H1 (cell line): ENCODE measurements around the gene C20orf141. TPM values are rescaled to one million over a fixed set of nuclear protein-coding genes. Genes with fewer than 3 reads are reported as not detected.

Experiments used
- CTCF ChIA-PET: fragments of 300-600 bp; sonication (Branson Sonifier 250); formaldehyde crosslinking; loops from one replicate; lab custom pipeline; 2021; ENCODE audit not compliant: partially characterized antibody; lab: Charles Lee
- POLR2A ChIA-PET: fragments of 300-600 bp; sonication (Branson Sonifier 250); formaldehyde crosslinking; loops from one replicate; lab custom pipeline; 2021; ENCODE audit warnings: inconsistent platforms; ENCODE audit not compliant: partially characterized antibody; lab: Charles Lee
- DNase-seq, 2 experiments: peaks; one replicate each; pipeline versions ENCODE4 v3.0.0 to v3.0.0-alpha.2; 2010 to 2022; ENCODE audit warnings: low spot score in 2 of 2, low read depth in 1 of 2, mixed read lengths in 1 of 2
- FAIRE-seq: peaks from 2 replicates; lab custom pipeline; 2011; peaks lifted over from hg19 to GRCh38; lab: Jason Lieb, UNC
- H2AFZ ChIP-seq: 2 replicates; pipeline ENCODE4 v1.8.1; 2012; ENCODE audit warnings: low read length, inconsistent platforms
- H2AK5ac ChIP-seq: 2 replicates; pipeline ENCODE4 v1.6.1; 2013; ENCODE audit warnings: low read depth, low read length
- H2BK120ac ChIP-seq: replicated peaks from 2 replicates; pipeline ENCODE3; 2013; ENCODE audit warnings: low read depth, low read length, inconsistent platforms
- H2BK12ac ChIP-seq: 2 replicates; pipeline ENCODE4 v1.6.1; 2013; ENCODE audit warnings: low read depth, low read length
- H2BK15ac ChIP-seq: 2 replicates; pipeline ENCODE4 v1.6.1; 2013; ENCODE audit warnings: low read length
- H2BK20ac ChIP-seq: 2 replicates; pipeline ENCODE4 v1.6.1; 2013; ENCODE audit warnings: low read length
- H2BK5ac ChIP-seq: 2 replicates; pipeline ENCODE4 v1.6.1; 2013; ENCODE audit warnings: low read depth, low read length
- H3K14ac ChIP-seq: 2 replicates; pipeline ENCODE4 v1.6.1; 2013; ENCODE audit warnings: inconsistent platforms; ENCODE audit not compliant: insufficient read length
- H3K18ac ChIP-seq: 2 replicates; pipeline ENCODE4 v1.6.1; 2013; ENCODE audit warnings: low read length; ENCODE audit errors: extremely low read depth
- H3K23ac ChIP-seq: 2 replicates; pipeline ENCODE4 v1.6.1; 2013; ENCODE audit warnings: inconsistent platforms; ENCODE audit not compliant: insufficient read length
- H3K23me2 ChIP-seq: 2 replicates; pipeline ENCODE4 v1.6.1; 2013; ENCODE audit warnings: low read depth, low read length
- H3K27ac ChIP-seq: 2 replicates; pipeline ENCODE4 v1.6.1; 2011; ENCODE audit warnings: low read depth, low read length, inconsistent platforms
- H3K27me3 ChIP-seq, 4 experiments: replicated peaks in 1 of 4; 1 replicate in 1 of 4; 2 replicates in 3 of 4; pipeline versions ENCODE4 v1.6.1 to v1.8.1; 2011 to 2013; ENCODE audit warnings: low read length in 3 of 4, mild to moderate bottlenecking in 3 of 4, inconsistent platforms in 2 of 4, mixed read lengths in 2 of 4, moderate library complexity in 1 of 4; ENCODE audit not compliant: control insufficient read depth in 3 of 4, insufficient read depth in 3 of 4; ENCODE audit errors: extremely low read depth in 1 of 4
- H3K36me3 ChIP-seq, 4 experiments: 2 replicates each; pipeline versions ENCODE4 v1.6.1 to v1.8.1; 2011 to 2013; ENCODE audit warnings: mild to moderate bottlenecking in 4 of 4, low read length in 3 of 4, moderate library complexity in 2 of 4, control low read depth in 1 of 4, inconsistent platforms in 1 of 4; ENCODE audit not compliant: insufficient read depth in 4 of 4, control insufficient read depth in 2 of 4
- H3K4ac ChIP-seq: replicated peaks from 2 replicates; pipeline ENCODE3; 2013; ENCODE audit warnings: low read length, low read depth, mixed read lengths, inconsistent platforms; ENCODE audit not compliant: insufficient read length
- H3K4me1 ChIP-seq, 4 experiments: replicated peaks in 1 of 4; 1 replicate in 1 of 4; 2 replicates in 3 of 4; pipeline versions ENCODE4 v1.6.1 to v1.8.1; 2011 to 2013; ENCODE audit warnings: low read length in 3 of 4, inconsistent platforms in 2 of 4, mixed read lengths in 1 of 4; ENCODE audit not compliant: insufficient read depth in 4 of 4, control insufficient read depth in 3 of 4
- H3K4me2 ChIP-seq, 2 experiments: 2 replicates each; pipeline versions ENCODE4 v1.6.1 to v1.8.1; 2011 to 2013; ENCODE audit warnings: low read depth in 2 of 2, low read length in 2 of 2, control low read depth in 1 of 2, inconsistent platforms in 1 of 2, mild to moderate bottlenecking in 1 of 2; ENCODE audit not compliant: insufficient read depth in 1 of 2
- H3K4me3 ChIP-seq, 4 experiments: fragments of 200-600, 300-600 bp in 1 of 4; sonication (generic), shearing (Covaris generic), sonication (Bioruptor Twin) in 1 of 4; 2 replicates each; pipeline versions ENCODE4 v1.5.1 to v1.8.1; 2011 to 2016; ENCODE audit warnings: low read length in 4 of 4, low read depth in 3 of 4, control low read depth in 2 of 4, inconsistent platforms in 2 of 4, mild to moderate bottlenecking in 2 of 4, mixed read lengths in 1 of 4, moderate library complexity in 1 of 4; ENCODE audit not compliant: insufficient read depth in 2 of 4; ENCODE audit errors: extremely low read depth in 1 of 4
- H3K56ac ChIP-seq: replicated peaks from 2 replicates; pipeline ENCODE3; 2013; ENCODE audit warnings: low read depth, mild to moderate bottlenecking, mixed read lengths, low read length, inconsistent platforms; ENCODE audit not compliant: insufficient read length
- H3K79me1 ChIP-seq: 2 replicates; pipeline ENCODE4 v1.6.1; 2013; ENCODE audit warnings: low read depth, low read length, control low read depth
- H3K79me2 ChIP-seq, 2 experiments: 2 replicates each; pipeline versions ENCODE4 v1.6.1 to v1.8.1; 2012 to 2013; ENCODE audit warnings: low read length in 2 of 2, mild to moderate bottlenecking in 2 of 2, inconsistent platforms in 1 of 2; ENCODE audit not compliant: insufficient read depth in 2 of 2, control insufficient read depth in 1 of 2
- H3K9ac ChIP-seq, 4 experiments: replicated peaks in 1 of 4; 1 replicate in 1 of 4; 2 replicates in 3 of 4; pipeline versions ENCODE4 v1.6.1 to v1.8.1; 2011 to 2013; ENCODE audit warnings: low read depth in 3 of 4, low read length in 3 of 4, control low read depth in 2 of 4, mild to moderate bottlenecking in 2 of 4, moderate library complexity in 2 of 4, inconsistent platforms in 1 of 4; ENCODE audit errors: extremely low read depth in 1 of 4
- H3K9me3 ChIP-seq, 2 experiments: 2 replicates each; pipeline versions ENCODE4 v1.6.1 to v1.8.1; 2012 to 2013; ENCODE audit warnings: mild to moderate bottlenecking in 2 of 2, moderate library complexity in 2 of 2, control low read depth in 1 of 2, inconsistent platforms in 1 of 2, low read depth in 1 of 2, low read length in 1 of 2, mixed read lengths in 1 of 2; ENCODE audit not compliant: insufficient read depth in 2 of 2
- H4K20me1 ChIP-seq, 2 experiments: replicated peaks in 1 of 2; 2 replicates each; pipeline versions ENCODE3 to v1.8.1; 2011 to 2013; ENCODE audit warnings: inconsistent platforms in 2 of 2, low read length in 2 of 2, mild to moderate bottlenecking in 1 of 2; ENCODE audit not compliant: insufficient read depth in 2 of 2, control insufficient read depth in 1 of 2
- H4K5ac ChIP-seq: 2 replicates; pipeline ENCODE4 v1.6.1; 2013; ENCODE audit warnings: low read length, low read depth, mixed read lengths, inconsistent platforms; ENCODE audit not compliant: insufficient read length
- H4K8ac ChIP-seq: 2 replicates; pipeline ENCODE4 v1.8.0; 2013; ENCODE audit warnings: mild to moderate bottlenecking, moderate library complexity, low read length, inconsistent platforms; ENCODE audit not compliant: insufficient read depth; ENCODE audit errors: extremely low read depth
- H4K91ac ChIP-seq: replicated peaks from 2 replicates; pipeline ENCODE3; 2013; ENCODE audit warnings: low read length, mixed read lengths, inconsistent platforms; ENCODE audit not compliant: insufficient read length
- CBX5 ChIP-seq: fragments of 300-800, 300-1000 bp; sonication (generic); IDR thresholded peaks from 2 replicates; pipeline ENCODE4 v1.7.1; 2016; ENCODE audit warnings: antibody characterized with exemption, low read length, low read depth
- CBX8 ChIP-seq: fragments of 300-800, 300-1000 bp; sonication (generic); IDR thresholded peaks from 2 replicates; pipeline ENCODE4 v1.7.1; 2016; ENCODE audit warnings: low read depth, low read length, borderline replicate concordance
- CTBP2 ChIP-seq: IDR thresholded peaks from 2 replicates; pipeline ENCODE4 v1.7.0; 2011; ENCODE audit warnings: borderline replicate concordance, mild to moderate bottlenecking, moderate library complexity, mixed read lengths, low read length; ENCODE audit not compliant: insufficient read depth, insufficient read length
- EP300 ChIP-seq, 2 experiments: IDR thresholded peaks; 1 replicate in 1 of 2; 2 replicates in 1 of 2; pipeline ENCODE4 v1.6.1; 2011 to 2012; ENCODE audit warnings: low read depth in 2 of 2, low read length in 2 of 2, mild to moderate bottlenecking in 2 of 2, borderline replicate concordance in 1 of 2, inconsistent platforms in 1 of 2, moderate library complexity in 1 of 2
- HDAC2 ChIP-seq, 2 experiments: fragments of 300-600 bp in 1 of 2; sonication (generic) in 1 of 2; IDR thresholded peaks; 2 replicates each; pipeline ENCODE4 v1.6.1; 2011 to 2012; ENCODE audit warnings: low read depth in 2 of 2, low read length in 2 of 2, mild to moderate bottlenecking in 2 of 2, moderate library complexity in 2 of 2, borderline replicate concordance in 1 of 2, inconsistent platforms in 1 of 2
- HDAC6 ChIP-seq: IDR thresholded peaks from one replicate; pipeline ENCODE4 v1.7.1; 2012; ENCODE audit warnings: low read depth, mild to moderate bottlenecking, inconsistent platforms, low read length, moderate library complexity
- POLR2A ChIP-seq, 2 experiments: IDR thresholded peaks; 1 replicate in 1 of 2; 2 replicates in 1 of 2; pipeline ENCODE4 v1.6.1; 2011; ENCODE audit warnings: low read depth in 2 of 2, low read length in 2 of 2, mild to moderate bottlenecking in 2 of 2; ENCODE audit errors: control extremely low read depth in 1 of 2
- POLR2AphosphoS5 ChIP-seq: IDR thresholded peaks from 2 replicates; pipeline ENCODE4 v1.6.1; 2011; ENCODE audit warnings: low read depth, low read length
- RFX5 ChIP-seq: IDR thresholded peaks from 2 replicates; pipeline ENCODE4 v1.6.1; 2011; ENCODE audit warnings: low read depth, low read length, improper control_type of control experiment, borderline replicate concordance
- RXRA ChIP-seq: IDR thresholded peaks from 2 replicates; pipeline ENCODE4 v1.6.1; 2011; ENCODE audit warnings: low read depth, mild to moderate bottlenecking, low read length, moderate library complexity; ENCODE audit not compliant: insufficient read depth
- SIRT6 ChIP-seq: IDR thresholded peaks from one replicate; pipeline ENCODE4 v1.7.1; 2012; ENCODE audit warnings: low read length, inconsistent platforms
- SIX5 ChIP-seq: IDR thresholded peaks from 2 replicates; pipeline ENCODE4 v1.6.1; 2011; ENCODE audit warnings: mild to moderate bottlenecking, low read depth, low read length
- SP2 ChIP-seq: IDR thresholded peaks from 2 replicates; pipeline ENCODE4 v1.6.1; 2012; ENCODE audit warnings: mild to moderate bottlenecking, low read length, inconsistent platforms
- TAF7 ChIP-seq: optimal IDR thresholded peaks from 2 replicates; pipeline ENCODE3; 2011; ENCODE audit warnings: low read depth, mild to moderate bottlenecking, inconsistent platforms, low read length, moderate library complexity, borderline replicate concordance
- WGBS, 2 experiments: shearing (Covaris generic) in 1 of 2; methylation state at CpG; one replicate each; pipeline versions ENCODE4 v1.1.6 to v1.1.7; 2013 to 2015; ENCODE audit warnings: low lambda C conversion rate in 2 of 2, mixed read lengths in 2 of 2, inconsistent platforms in 1 of 2, low coverage in 1 of 2, missing lambda C conversion rate in 1 of 2; ENCODE audit not compliant: insufficient replicate concordance in 2 of 2, insufficient coverage in 1 of 2, insufficient read length in 1 of 2; ENCODE audit errors: extremely low coverage in 1 of 2, missing lambda C conversion rate in 1 of 2; 5-methylcytosine and 5-hydroxymethylcytosine counted together
- polyA plus RNA-seq, 7 experiments: library from polyadenylated mRNA; depleted of rRNA in 3 of 7; stranded (reverse) in 5 of 7; unstranded in 2 of 7; fragments of >200 nt in 5 of 7; fragments of 200-250 nt in 2 of 7; gene quantifications; 1 replicate in 5 of 7; 2 replicates in 1 of 7; 4 replicates in 1 of 7; pipeline versions ENCODE4 v1.2.1 to v1.2.3, GENCODE V29; 2011 to 2013; ENCODE audit warnings: missing spikeins in 2 of 7, mixed read lengths in 2 of 7
- total RNA-seq: library from RNA; stranded (reverse); fragmentation: NEBNext Ultra II Directional; extraction: Animal tissue kit (Norgen Biotek cat#: 25700); gene quantifications from 2 replicates; pipeline ENCODE4 v1.2.1, GENCODE V29; 2021

C20orf141 gene
- total and polyA plus RNA-seq, 2 of the 8 experiments (the other 6 are each of a cell fraction or from before 2014, with no cell fraction given), result not detected

DNA sequence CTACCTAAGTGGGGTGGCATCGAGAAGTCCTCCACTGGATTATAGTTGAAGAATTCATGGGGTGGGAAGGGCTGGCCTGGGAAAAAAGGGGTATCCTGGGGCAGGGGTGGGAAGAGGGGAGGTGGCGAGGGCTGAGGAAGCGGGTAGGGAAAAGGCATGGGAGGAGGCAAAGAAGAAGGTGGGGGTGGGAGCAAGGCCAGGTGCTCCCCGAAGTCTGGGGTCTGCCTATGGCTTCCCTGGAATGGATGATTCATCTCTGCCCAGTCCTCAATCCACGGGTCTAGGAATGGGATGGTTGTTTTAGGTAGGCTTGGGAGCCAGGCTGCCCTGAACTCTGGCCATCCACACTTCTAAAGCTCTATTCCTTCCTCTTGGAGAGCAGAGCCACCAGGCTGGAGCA lies 21.2 kb downstream of the C20orf141 start:
- Histone ChIP-seq H3K79me1 (no peaks in the 10 kb centered on the region), H3K79me2 (no peaks in the 10 kb centered on the region), H3K4ac (no peak overlapping the region), H2AK5ac (no peak overlapping the region), H2BK20ac (no peak overlapping the region), H3K4me3 (no peak overlapping the region), H4K91ac (no peak overlapping the region), H4K5ac (no peak overlapping the region), H3K36me3 (peaks cover 0 to 5% (median 0%) of the 10 kb centered on the region in 4 experiments; a peak in 1 of 8 replicates), H3K14ac (no peak overlapping the region), H2BK15ac (no peak overlapping the region), H3K23ac (no peak overlapping the region), H3K9ac (no peak overlapping the region), H3K56ac (no peak overlapping the region), H2BK120ac (no peak overlapping the region), H3K23me2 (peaks cover 5% of the 10 kb centered on the region; the same call in 1 of the 2 replicates), H2BK5ac (no peak overlapping the region), H2BK12ac (no peak overlapping the region), H3K9me3 (peaks cover 0 to 6% of the 10 kb centered on the region in 2 experiments; a peak in 1 of 4 replicates), H3K4me1 (no peaks in the 10 kb centered on the region; a peak in 1 of 7 replicates), H3K4me2 (no peak overlapping the region), H4K20me1 (peaks cover 0 to 2% of the 10 kb centered on the region in 2 experiments), H4K8ac (no peak overlapping the region; the same call in 1 of the 2 replicates), H2AFZ (no peak overlapping the region), H3K27me3 (peaks cover 5 to 20% (median 18%) of the 10 kb centered on the region in 4 experiments), H3K27ac (no peak overlapping the region), H3K18ac (no peak overlapping the region)
- CTCF ChIA-PET, result interaction anchor here (1.1 to 1.8 kb wide), 2 partner anchors 81 to 83 kb away, joined by 3 to 6 read pairs; no protein-coding TSS in a partner anchor
- POLR2A ChIA-PET, result no interaction called here
- FAIRE-seq (no peak), DNase-seq (no peak)
- 74% methylated on average over 2 of the region's 5 CpGs; no CpG with 5 or more reads in 1 of the 2 experiments for WGBS, 2 experiments
- no peak for TF ChIP-seq SIRT6
- no peak for TF ChIP-seq EP300 (IDR thresholded peaks at IDR 0.05; ENCODE audit: borderline replicate concordance in 1 of 2, low read depth in 2 of 2, low read length in 2 of 2)
- TF ChIP-seq HDAC6, result no peak
- no peak for TF ChIP-seq SIX5
- TF ChIP-seq CTBP2, result no peak
- TF ChIP-seq CBX8, result no peak
- TF ChIP-seq RXRA, result no peak
- TF ChIP-seq HDAC2 (IDR thresholded peaks at IDR 0.05; ENCODE audit: borderline replicate concordance in 1 of 2, low read depth in 2 of 2, low read length in 2 of 2), result no peak
- TF ChIP-seq SP2, result no peak
- TF ChIP-seq TAF7, result no peak
- no peak for TF ChIP-seq POLR2A (IDR thresholded peaks at IDR 0.05; ENCODE audit: control extremely low read depth in 1 of 2, low read depth in 2 of 2, low read length in 2 of 2)
- TF ChIP-seq CBX5, result no peak
- TF ChIP-seq RFX5, result no peak
- no peak for TF ChIP-seq POLR2AphosphoS5
